GM06990 (cell line): ENCODE measurements around the gene NIPSNAP3A.
A peak's percentile ranks its signal among the peaks of the same experiment; 100 is the strongest.

Experiments
- DNase-seq: peaks from one replicate; pipeline ENCODE4 v3.0.0-alpha.2; 2011; ENCODE audit not compliant: insufficient read length; ENCODE audit errors: extremely low read depth
- H3K27me3 ChIP-seq: replicated peaks from 2 replicates; pipeline ENCODE4 v1.6.0; 2011; ENCODE audit warnings: low read length; ENCODE audit not compliant: control insufficient read depth, insufficient read depth
- H3K36me3 ChIP-seq: 2 replicates; pipeline ENCODE4 v1.5.1; 2011; ENCODE audit warnings: low read length; ENCODE audit not compliant: control insufficient read depth, insufficient read depth
- H3K4me3 ChIP-seq: replicated peaks from 2 replicates; pipeline ENCODE4 v1.5.1; 2011; ENCODE audit warnings: low read depth, mild to moderate bottlenecking, control low read depth, low read length
- CTCF ChIP-seq: IDR thresholded peaks from 2 replicates; pipeline ENCODE4 v1.5.1; 2011; ENCODE audit warnings: low read length, control low read depth, mild to moderate bottlenecking, inconsistent platforms; ENCODE audit not compliant: insufficient read depth, poor library complexity, severe bottlenecking

NIPSNAP3A gene

GRCh38 chr9:104780796-104781395 lies 33.4 kb downstream of the NIPSNAP3A start:
- Histone ChIP-seq H3K27me3 (no peaks in the 10 kb centered on the region), H3K4me3 (no peak overlapping the region), H3K36me3 (no peaks in the 10 kb centered on the region)
- TF ChIP-seq CTCF: peak; percentile 51
- no peak for DNase-seq

- Histone ChIP-seq H3K36me3 (no peaks in the 10 kb centered on the region), H3K27me3 (no peaks in the 10 kb centered on the region), H3K4me3 (no peak overlapping the region)
- no peak for TF ChIP-seq CTCF
- DNase-seq: no peak
These were observed 36.1 kb downstream of the NIPSNAP3A start for GRCh38 chr9:104783588-104783987.

- Histone ChIP-seq H3K27me3 (no peaks in the 10 kb centered on the region), H3K4me3 (no peak overlapping the region), H3K36me3 (no peaks in the 10 kb centered on the region)
- TF ChIP-seq CTCF: no peak
- no peak for DNase-seq
These were observed 36.6 kb downstream of the NIPSNAP3A start for GRCh38 chr9:104784098-104784497.

GRCh38 chr9:104786293-104786692 lies 38.8 kb downstream of the NIPSNAP3A start:
- TF ChIP-seq CTCF: no peak
- Histone ChIP-seq H3K36me3 (no peaks in the 10 kb centered on the region), H3K27me3 (no peaks in the 10 kb centered on the region), H3K4me3 (no peak overlapping the region)
- DNase-seq: no peak

- no peak for TF ChIP-seq CTCF
- no peak for DNase-seq
- Histone ChIP-seq H3K4me3 (no peak overlapping the region), H3K36me3 (no peaks in the 10 kb centered on the region), H3K27me3 (no peaks in the 10 kb centered on the region)
These were observed 40.0 kb downstream of the NIPSNAP3A start for GRCh38 chr9:104787306-104788015.
